Stimulated activated naive CD8-positive, alpha-beta T cell treated with anti-CD3 and anti-CD28 coated beads, Interleukin-15, Interleukin-2, amounts not matched to agents 100 U/mL and 50 U/mL, for 24 hours (primary cell): ENCODE data around the gene SLC25A25.
A peak's percentile ranks its signal among the peaks of the same experiment; 100 is the strongest.
"Not testable (repeated sequence)": the region's sequence is repeated elsewhere in the genome, so short reads cannot be mapped to it uniquely, and the experiment has no call there.

ENCODE experiments used
- ATAC-seq: fragments of 150-1000 bp; cut with Tn5 transposase; one replicate; pipeline ENCODE4 v1.10.0; 2021
- DNase-seq: peaks from one replicate; pipeline ENCODE4 v3.0.0; 2021

Gene SLC25A25

GRCh38 chr9:128124873-128125579 lies 57.0 kb downstream of the SLC25A25 start:
- ATAC-seq = no peak

GRCh38 chr9:128125580-128126354 lies 57.7 kb downstream of the SLC25A25 start:
- ATAC-seq (no peak), DNase-seq (no peak)

More at GRCh38 chr9:128124873-128125579, 57.0 kb downstream of the SLC25A25 start:
- peak; percentile 78 for DNase-seq

GRCh38 chr9:128127568-128127989 lies 59.5 kb downstream of the SLC25A25 start, which contains the start of gene PTGES2:
Gene PTGES2, minus strand, starts transcription at chr9:128127729. Its CDS starts 12 bp downstream, at chr9:128127717.
- ATAC-seq (peak; percentile 72), DNase-seq (peak; percentile 84)

- DNase-seq (peak; percentile 87), ATAC-seq (peak; percentile 78)
These were observed 60.2 kb downstream of the SLC25A25 start for GRCh38 chr9:128127990-128128835.

- DNase-seq = no peak
- no peak for ATAC-seq
These were observed 61.0 kb downstream of the SLC25A25 start for GRCh38 chr9:128128836-128129590.

DNA sequence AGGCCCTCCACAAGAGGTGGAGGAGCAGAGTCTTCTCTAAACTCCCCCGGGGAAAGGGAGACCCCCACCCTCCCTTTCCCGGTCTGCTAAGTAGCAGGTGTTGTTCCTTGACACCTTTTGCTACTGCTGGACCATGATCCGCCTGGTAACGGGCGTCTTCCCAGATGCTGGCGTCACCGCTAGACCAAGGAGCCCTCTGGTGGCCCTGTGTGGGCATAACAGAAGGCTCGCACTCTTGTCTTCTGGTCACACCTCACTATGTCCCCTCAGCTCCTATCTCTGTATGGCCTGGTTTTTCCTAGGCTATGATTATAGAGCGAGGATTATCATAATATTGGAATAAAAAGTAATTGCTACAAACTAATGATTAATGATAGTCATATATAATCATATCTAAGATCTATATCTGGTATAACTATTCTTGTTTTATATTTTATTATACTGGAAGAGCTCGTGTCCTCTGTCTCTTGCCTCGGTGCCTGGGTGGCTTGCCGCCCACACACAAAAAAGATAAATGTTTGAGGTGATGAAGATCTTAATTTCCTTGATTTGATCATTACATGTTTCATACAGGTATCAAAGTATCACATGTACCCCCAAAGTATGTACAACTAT lies 62.1 kb downstream of the SLC25A25 start:
- peak; percentile 60 for DNase-seq

GRCh38 chr9:128130651-128131050 lies 62.6 kb downstream of the SLC25A25 start:
- not testable (repeated sequence) for DNase-seq, ATAC-seq

More for the DNA sequence above, 62.1 kb downstream of the SLC25A25 start:
- ATAC-seq = not testable (repeated sequence)

GRCh38 chr9:128131346-128131745 lies 63.3 kb downstream of the SLC25A25 start:
- not testable (repeated sequence) for ATAC-seq, DNase-seq

GRCh38 chr9:128132139-128132538 lies 64.1 kb downstream of the SLC25A25 start:
- ATAC-seq, DNase-seq: not testable (repeated sequence)

- not testable (repeated sequence) for ATAC-seq
These were observed 67.5 kb downstream of the SLC25A25 start for GRCh38 chr9:128135561-128135960.

DNA sequence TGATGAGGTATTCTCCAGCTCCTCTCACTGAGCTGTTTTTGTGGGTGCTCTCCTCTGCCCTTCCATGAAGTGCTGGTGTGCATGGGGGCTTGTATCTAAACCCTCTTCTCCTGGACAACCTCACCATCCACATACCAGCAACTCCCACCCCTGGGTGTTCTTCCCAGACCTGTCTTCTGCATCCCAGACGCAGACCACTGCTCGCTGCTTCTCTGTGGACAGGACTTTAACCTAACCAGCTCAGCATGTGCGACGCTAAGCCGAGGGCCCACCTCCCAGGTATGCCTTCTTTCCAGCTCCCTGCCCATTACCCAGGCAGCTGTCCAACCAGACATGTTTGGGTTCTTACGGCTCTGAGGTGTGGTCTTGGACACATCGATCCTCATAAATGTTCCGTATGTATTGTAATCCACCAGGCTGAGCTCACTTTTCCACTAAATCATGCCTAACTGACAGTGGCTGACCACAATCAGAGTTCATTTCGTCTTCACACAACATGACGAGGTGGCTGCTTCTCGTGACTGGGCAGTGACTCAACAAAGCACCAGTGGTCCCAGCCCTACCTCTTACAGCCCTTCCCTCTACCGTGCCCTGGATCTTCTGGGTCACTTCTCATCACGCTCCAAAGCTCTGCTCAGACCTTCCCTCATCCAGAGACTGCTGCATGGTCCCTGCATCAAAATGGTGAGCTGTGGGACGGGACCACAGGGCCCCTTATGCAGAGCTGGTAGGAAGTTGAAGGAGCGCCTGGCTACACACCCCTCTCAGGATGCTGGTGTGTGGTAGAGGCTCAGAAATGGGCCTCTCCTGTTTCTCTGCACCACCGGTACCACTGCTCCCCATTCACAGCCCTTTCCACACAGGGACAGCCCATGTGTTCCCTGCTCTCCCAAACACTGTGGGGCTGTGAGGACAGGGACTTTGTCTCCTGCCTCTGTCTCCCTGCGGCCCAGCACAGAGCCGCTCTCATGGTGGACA lies 69.1 kb downstream of the SLC25A25 start:
- DNase-seq (no peak), ATAC-seq (no peak)

More at GRCh38 chr9:128135561-128135960, 67.5 kb downstream of the SLC25A25 start:
- not testable (repeated sequence) for DNase-seq

DNA sequence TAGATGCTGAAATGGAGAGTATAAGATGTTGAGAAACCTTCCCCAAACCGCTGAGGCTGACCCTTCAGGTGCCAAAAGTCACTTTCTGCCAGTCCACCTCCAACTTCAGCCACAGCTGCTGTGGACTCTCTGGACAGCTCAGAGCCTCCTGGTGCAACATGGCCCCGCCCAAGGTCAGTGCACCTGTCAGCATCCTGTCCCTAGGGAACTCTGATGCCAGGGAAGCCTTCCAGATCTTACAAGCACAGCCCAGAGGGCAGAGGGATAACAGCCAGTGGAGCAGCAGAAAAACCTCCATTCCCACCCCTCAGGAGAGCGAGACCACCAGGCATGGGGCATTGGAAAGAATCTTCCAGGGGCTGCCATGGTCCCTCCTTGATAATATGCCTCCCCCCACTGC lies 70.0 kb downstream of the SLC25A25 start:
- ATAC-seq = no peak
- DNase-seq = no peak

- ATAC-seq = no peak
These were observed 71.6 kb downstream of the SLC25A25 start for GRCh38 chr9:128139621-128140020.

GRCh38 chr9:128141604-128142003 lies 73.6 kb downstream of the SLC25A25 start:
- no peak for DNase-seq

More at GRCh38 chr9:128139621-128140020, 71.6 kb downstream of the SLC25A25 start:
- no peak for DNase-seq

GRCh38 chr9:128142061-128142460 lies 74.0 kb downstream of the SLC25A25 start:
- no peak for DNase-seq
- ATAC-seq = no peak

More at GRCh38 chr9:128141604-128142003, 73.6 kb downstream of the SLC25A25 start:
- ATAC-seq = no peak

- DNase-seq = no peak
- ATAC-seq = no peak
These were observed 74.6 kb downstream of the SLC25A25 start for GRCh38 chr9:128142596-128142995.

DNA sequence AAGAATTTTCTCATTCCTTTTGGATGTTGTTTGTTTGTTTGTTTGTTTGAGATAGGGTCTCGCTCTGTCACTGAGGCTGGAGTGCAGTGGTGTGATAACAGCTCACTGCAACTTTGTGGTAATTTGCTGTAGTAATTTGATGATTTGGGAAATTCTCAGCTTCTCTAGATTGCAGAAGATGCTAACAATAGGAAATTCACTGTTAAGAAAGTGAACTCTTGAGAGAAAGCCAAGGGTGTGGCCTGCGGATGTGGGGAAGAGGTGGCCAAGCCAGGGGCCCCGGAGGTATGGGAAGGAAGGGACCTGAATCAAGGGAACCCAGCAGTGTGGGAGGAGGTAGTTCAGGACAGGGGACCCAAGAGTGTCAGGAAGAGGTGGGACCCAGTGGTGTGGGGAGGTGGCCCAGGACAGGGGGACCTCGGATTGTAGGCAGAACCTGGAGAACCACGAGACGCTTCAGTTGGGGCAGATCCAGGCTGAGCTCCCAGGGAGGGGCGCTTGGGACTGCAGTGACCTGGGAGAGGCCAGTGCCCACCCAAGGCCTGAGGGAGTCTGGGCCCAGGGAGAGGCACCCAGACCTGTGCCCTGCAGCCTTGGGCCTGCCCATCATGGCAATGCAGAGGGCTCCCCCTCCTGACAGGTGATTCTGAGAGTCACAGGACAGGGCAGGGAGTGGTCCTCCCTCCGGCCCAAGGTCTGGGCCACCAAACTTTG lies 75.7 kb downstream of the SLC25A25 start:
- DNase-seq (no peak), ATAC-seq (no peak)

DNA sequence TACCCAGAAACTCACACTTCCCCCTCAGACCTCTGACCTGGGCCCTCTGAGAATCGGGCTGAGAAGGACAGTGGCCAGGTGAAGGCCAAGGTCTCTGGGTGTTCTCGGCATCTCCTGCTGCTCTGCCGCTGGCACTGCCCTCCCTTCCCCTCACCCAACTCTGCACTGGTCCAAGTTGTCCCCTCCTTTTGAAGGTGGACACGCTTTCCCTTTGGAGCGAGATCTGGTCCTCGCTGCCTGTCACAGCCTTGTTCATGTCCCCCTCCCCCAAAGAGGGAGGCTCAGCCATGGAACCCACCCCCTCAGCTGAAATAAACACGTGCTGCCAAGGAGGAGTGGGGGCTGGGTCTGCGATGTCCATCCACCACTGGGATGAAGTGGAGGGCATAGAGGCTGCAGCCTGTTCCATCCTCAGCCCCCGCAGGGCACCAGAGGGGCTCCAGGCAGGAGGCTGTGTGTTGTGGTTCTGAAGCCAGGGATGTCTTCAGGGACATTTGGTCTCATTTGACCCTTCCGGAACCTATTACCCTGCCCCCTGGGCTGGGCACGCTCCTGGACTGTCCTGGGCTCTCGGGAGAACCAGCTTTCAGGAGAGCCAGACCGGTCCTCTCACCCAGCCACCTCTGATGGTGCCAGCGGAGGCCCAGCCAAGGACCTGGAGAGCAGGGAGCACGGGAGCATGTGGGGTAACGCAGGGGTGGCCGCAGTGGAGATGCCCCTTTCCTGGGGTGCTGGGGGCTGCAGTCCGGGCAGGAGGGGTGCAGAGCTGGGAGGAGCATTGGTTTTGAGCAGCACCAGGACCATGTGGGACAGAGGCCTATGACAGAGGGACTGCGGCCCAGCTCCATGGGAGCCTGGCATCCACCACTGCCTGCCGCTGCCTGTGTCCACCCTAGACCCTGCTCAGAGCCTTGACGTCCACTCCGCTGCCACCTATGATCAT lies 76.5 kb downstream of the SLC25A25 start:
- DNase-seq (no peak), ATAC-seq (no peak)
